NOMO-1 treated with dmso at 0.1 percent for 144 hours (cell line): ENCODE measurements around the gene EML2.

Experiments used
- DNase-seq: peaks from one replicate; lab custom pipeline; 2025; ENCODE audit not compliant: unreplicated experiment; lab: John Stamatoyannopoulos, UW

Gene EML2

GRCh38 chr19:45589768-45590167, 49.4 kb downstream of the EML2 start:
- no peak for DNase-seq

- DNase-seq = no peak
Observed at GRCh38 chr19:45587873-45588272, 51.3 kb downstream of the EML2 start.

- no peak for DNase-seq
Observed at GRCh38 chr19:45585158-45585577, 54.0 kb downstream of the EML2 start.

GRCh38 chr19:45584332-45585157, 54.7 kb downstream of the EML2 start, which contains the start of gene OPA3:
OPA3 (minus strand) TSS chr19:45584802; CDS start chr19:45584764, 38 bp downstream.
- peak; percentile 96 for DNase-seq

GRCh38 chr19:45581576-45581975, 57.6 kb downstream of the EML2 start:
- DNase-seq = no peak

GRCh38 chr19:45578861-45579260, 60.3 kb downstream of the EML2 start:
- no peak for DNase-seq

- DNase-seq = no peak
Observed at GRCh38 chr19:45577111-45577905, 61.9 kb downstream of the EML2 start.

GRCh38 chr19:45576682-45577081, 62.5 kb downstream of the EML2 start:
- DNase-seq = no peak

GRCh38 chr19:45575216-45575615, 64.0 kb downstream of the EML2 start:
- no peak for DNase-seq

- DNase-seq = no peak
Observed at GRCh38 chr19:45574526-45574925, 64.7 kb downstream of the EML2 start.

GRCh38 chr19:45571457-45572220, 67.6 kb downstream of the EML2 start:
- DNase-seq = no peak

GRCh38 chr19:45569619-45570421, 69.4 kb downstream of the EML2 start:
- peak; percentile 19 for DNase-seq

- no peak for DNase-seq
Observed at GRCh38 chr19:45568732-45569131, 70.5 kb downstream of the EML2 start.

- DNase-seq = no peak
Observed at GRCh38 chr19:45567609-45568008, 71.6 kb downstream of the EML2 start.

- DNase-seq = no peak
Observed at GRCh38 chr19:45564131-45564780, 74.9 kb downstream of the EML2 start.

GRCh38 chr19:45560686-45561085, 78.5 kb downstream of the EML2 start:
- no peak for DNase-seq

GRCh38 chr19:45560038-45560437, 79.2 kb downstream of the EML2 start:
- DNase-seq = no peak
